ENCODE results near the gene PRDM16. TPM values are rescaled to one million over a fixed set of nuclear protein-coding genes. Genes with fewer than 3 reads are reported as not detected.

Gene PRDM16
- total RNA-seq = 10 to 100 TPM in 1 of 4 donors, 1 to 10 TPM in 3; 5.4 to 13.2 (median 7.7) TPM

- peaks cover 0 to 37% (median 11%) of the 10 kb centered on the region in 4 donors for H3K4me1 ChIP-seq
- no peak for TF ChIP-seq POLR2A (IDR thresholded peaks at IDR 0.05)
- TF ChIP-seq CTCF (IDR thresholded peaks at IDR 0.05) = no peak
- peak in 1 of 3 donors; percentile 55 for DNase-seq
- peak within 1 kb of the TSS; percentile 17 to 80 (median 59) for H3K27ac ChIP-seq
- H3K9me3 ChIP-seq = no peaks in the 10 kb centered on the region
- H3K36me3 ChIP-seq = no peaks in the 10 kb centered on the region
- H3K27me3 ChIP-seq = peaks cover 0 to 52% of the 10 kb centered on the region in 2 donors
- H3K4me3 ChIP-seq = peak within 1 kb of the TSS; percentile 51 to 99 (median 70)
These were observed at the start of gene PRDM16 for GRCh38 chr1:3068564-3069431. PRDM16 (plus strand) TSS chr1:3069203; CDS start chr1:3069260, 57 bp downstream.

GRCh38 chr1:3019516-3020051, 49.4 kb upstream of the PRDM16 start:
- Histone ChIP-seq H3K27ac (no peak overlapping the region), H3K36me3 (no peaks in the 10 kb centered on the region), H3K27me3 (no peaks in the 10 kb centered on the region), H3K4me3 (no peak overlapping the region), H3K9me3 (no peaks in the 10 kb centered on the region), H3K4me1 (no peaks in the 10 kb centered on the region)
- TF ChIP-seq POLR2A (IDR thresholded peaks at IDR 0.05) (no peak), CTCF (IDR thresholded peaks at IDR 0.05) (no peak)
- peak in 1 of 3 donors; percentile 41 for DNase-seq

DNA sequence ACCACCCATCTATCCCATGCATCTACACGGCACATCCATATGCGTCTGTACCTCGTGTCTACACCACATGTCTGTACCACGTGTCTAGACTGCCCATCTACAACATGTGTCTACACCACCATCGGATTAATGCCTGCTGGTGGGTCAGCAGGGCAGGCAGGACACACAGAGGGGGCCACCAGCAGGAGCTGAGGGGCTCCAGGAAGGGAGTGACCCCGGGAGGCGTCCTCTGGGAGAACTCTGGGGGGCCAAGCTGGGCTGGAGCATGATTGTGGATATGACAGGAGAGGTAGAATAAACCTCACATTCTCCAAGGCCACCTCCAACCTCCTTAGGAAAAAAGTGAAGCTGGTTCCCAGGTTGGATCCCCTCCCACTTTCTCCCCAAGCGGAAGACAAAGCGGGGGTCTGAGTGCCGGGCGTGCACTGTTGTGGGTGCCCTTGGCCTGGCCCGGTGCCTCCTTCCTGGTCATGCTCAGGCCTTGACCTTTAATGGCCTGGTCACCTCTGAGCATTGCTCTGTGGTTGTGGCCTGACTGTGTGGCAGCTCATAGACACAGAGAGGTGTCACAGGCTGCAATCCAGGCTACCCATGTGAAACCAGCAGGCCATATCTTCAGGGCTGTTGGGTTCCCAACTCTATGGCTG, 48.6 kb upstream of the PRDM16 start:
- H3K4me1 ChIP-seq = no peaks in the 10 kb centered on the region
- TF ChIP-seq CTCF (IDR thresholded peaks at IDR 0.05) = no peak
- TF ChIP-seq POLR2A (IDR thresholded peaks at IDR 0.05) = no peak
- no peaks in the 10 kb centered on the region for H3K27me3 ChIP-seq
- H3K9me3 ChIP-seq = no peaks in the 10 kb centered on the region
- peak in 1 of 3 donors; percentile 42 for DNase-seq
- no peak overlapping the region for H3K27ac ChIP-seq
- no peaks in the 10 kb centered on the region for H3K36me3 ChIP-seq
- no peak overlapping the region for H3K4me3 ChIP-seq

DNA sequence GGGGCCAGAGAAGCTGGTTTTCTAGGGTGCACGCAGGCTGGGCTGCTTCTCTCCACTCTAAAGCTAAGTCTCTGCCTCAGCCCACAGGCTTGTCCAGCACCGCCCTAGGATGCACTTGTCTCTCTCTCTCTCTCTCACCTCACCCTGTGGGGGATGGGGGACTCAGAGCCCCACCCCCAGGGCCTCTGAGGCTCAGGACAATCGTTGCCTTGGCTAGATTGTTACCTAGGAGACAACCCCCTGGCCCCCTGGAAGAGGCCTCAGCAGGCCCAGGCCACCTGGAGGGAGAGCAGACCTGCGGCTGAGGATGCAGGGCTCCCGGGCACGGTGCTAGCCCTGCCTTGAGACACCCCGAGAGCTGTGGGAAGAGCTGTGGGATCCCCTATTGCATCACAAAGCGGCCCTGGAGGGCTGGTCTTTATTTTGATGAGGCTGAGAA, 47.8 kb upstream of the PRDM16 start, which contains the start of gene ACTRT2:
Gene ACTRT2 (plus strand): TSS at position 235 of the 439 bp plus-strand sequence. CDS start 220 bp downstream, outside the sequence.
- Histone ChIP-seq H3K27ac (no peak within 1 kb of the TSS), H3K4me3 (no peak within 1 kb of the TSS), H3K9me3 (no peaks in the 10 kb centered on the region), H3K27me3 (no peaks in the 10 kb centered on the region), H3K4me1 (no peaks in the 10 kb centered on the region), H3K36me3 (no peaks in the 10 kb centered on the region)
- peak in 1 of 3 donors; percentile 42 for DNase-seq
- no peak for TF ChIP-seq CTCF (IDR thresholded peaks at IDR 0.05)
- no peak for TF ChIP-seq POLR2A (IDR thresholded peaks at IDR 0.05)

GRCh38 chr1:3021801-3022401, 47.1 kb upstream of the PRDM16 start:
- Histone ChIP-seq H3K36me3 (no peaks in the 10 kb centered on the region), H3K4me1 (no peaks in the 10 kb centered on the region), H3K27ac (no peak overlapping the region), H3K9me3 (no peaks in the 10 kb centered on the region), H3K4me3 (no peak overlapping the region), H3K27me3 (no peaks in the 10 kb centered on the region)
- peak in 2 of 3 donors; percentile 36 to 41 for DNase-seq
- TF ChIP-seq CTCF (IDR thresholded peaks at IDR 0.05) = no peak
- TF ChIP-seq POLR2A (IDR thresholded peaks at IDR 0.05) = no peak
